NT2/D1 (cell line): ENCODE measurements around the gene GAA.

Experiments
- SUZ12 ChIP-seq: IDR thresholded peaks from 2 replicates; pipeline ENCODE4 v1.6.1; 2011; ENCODE audit not compliant: insufficient read length, insufficient read depth; ENCODE audit errors: extremely low read depth
- YY1 ChIP-seq: IDR thresholded peaks from 2 replicates; pipeline ENCODE4 v1.6.1; 2011; ENCODE audit not compliant: insufficient read length, insufficient read depth
- ZNF274 ChIP-seq: IDR thresholded peaks from 2 replicates; pipeline ENCODE4 v1.6.1; 2011; ENCODE audit warnings: mild to moderate bottlenecking, low read depth, low read length

DNA sequence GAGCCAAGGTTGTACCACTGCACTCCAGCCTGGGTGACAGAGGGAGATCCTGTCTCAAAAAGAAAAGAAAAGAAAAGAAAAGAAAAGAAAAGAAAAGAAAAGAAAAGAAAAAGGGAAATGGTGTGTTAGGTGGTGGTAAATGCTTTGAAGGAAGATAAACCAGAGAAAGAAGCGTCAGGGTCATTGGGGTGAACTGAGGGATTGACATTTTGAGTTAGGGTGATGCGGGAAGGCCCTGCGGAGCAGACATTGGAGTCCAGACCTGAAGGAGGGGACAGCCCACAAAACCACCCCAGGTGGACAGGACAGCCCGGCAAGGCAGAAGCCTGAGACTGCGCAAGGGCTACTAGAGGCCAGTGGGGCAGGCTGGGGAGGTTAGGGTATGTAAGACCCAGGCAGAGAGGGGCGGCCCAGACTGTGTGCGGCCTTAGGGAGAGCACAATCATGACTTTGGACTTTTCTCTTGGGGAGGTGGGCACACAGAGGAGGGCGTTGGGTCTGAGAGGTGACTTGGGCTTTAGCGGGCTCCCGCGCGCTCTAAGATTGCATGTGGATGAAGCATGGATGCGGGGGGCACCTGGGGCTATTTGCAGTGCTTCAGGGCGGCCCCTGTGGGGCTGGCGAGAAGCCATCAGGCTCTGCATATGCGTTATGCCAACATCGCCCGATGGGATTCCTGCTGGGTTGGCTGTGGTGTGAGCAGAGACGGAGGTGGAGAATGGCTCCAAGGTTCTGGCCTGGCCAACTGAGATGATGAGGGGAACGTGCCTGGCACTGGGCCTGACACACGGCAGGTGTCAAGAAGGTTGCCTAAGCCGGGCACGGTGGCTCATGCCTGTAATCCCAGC is 3.3 kb upstream of the GAA start:
- TF ChIP-seq YY1: no peak
- TF ChIP-seq SUZ12: no peak
- no peak for TF ChIP-seq ZNF274
